Lower leg skin (tissue), 4 donors: ENCODE data around the gene BHLHE41. TPM values are rescaled to one million over a fixed set of nuclear protein-coding genes. Genes with fewer than 3 reads are reported as not detected.

Experiments
- DNase-seq, 2 donors: peaks; one replicate each; pipeline ENCODE4 v3.0.0-alpha.2; 2019; ENCODE audit warnings: low spot score in 2 of 2
- H3K4me3 ChIP-seq: fragments of 200-600 bp; sonication (generic); 2 replicates; pipeline ENCODE4 v1.5.1; 2017; ENCODE audit warnings: mild to moderate bottlenecking, low read depth; ENCODE audit not compliant: poor library complexity, severe bottlenecking
- CTCF ChIP-seq, 3 donors: fragments of 450-650 bp; IDR thresholded peaks; one replicate each; pipeline ENCODE4 v1.5.1; 2016; ENCODE audit warnings: antibody characterized with exemption in 3 of 3, mild to moderate bottlenecking in 3 of 3, moderate library complexity in 2 of 3
- POLR2A ChIP-seq, 2 donors: fragments of 450-650 bp; IDR thresholded peaks; one replicate each; pipeline ENCODE4 v1.6.1; 2016 to 2017; ENCODE audit warnings: antibody characterized with exemption in 2 of 2, mild to moderate bottlenecking in 1 of 2, moderate library complexity in 1 of 2
- WGBS, 2 donors: methylation state at CpG; one replicate each; pipeline ENCODE4 v1.1.5; 2018; 5-methylcytosine and 5-hydroxymethylcytosine counted together
- intact Hi-C: fragments of 100-400 bp; cut with DNase I; formaldehyde crosslinking; loops from one replicate; pipeline ENCODE4 v1.15.0; 2023; ENCODE audit warnings: low total_unique reads
- total RNA-seq, 4 donors: library from RNA; depleted of rRNA; stranded (reverse); fragments of >200 nt; gene quantifications; one replicate each; pipeline ENCODE4 v1.1.0, GENCODE V29; 2016

The BHLHE41 gene
- total RNA-seq, 4 donors from 2014 or later, result 4.9 to 14.5 (median 7.2) TPM

GRCh38 chr12:26162905-26163304, 38.1 kb upstream of the BHLHE41 start:
- WGBS, 2 donors, result 76 to 94% methylated on average over 4 of the region's 4 CpGs
- intact Hi-C loops, result no loop called here
- no peak for DNase-seq

GRCh38 chr12:26162174-26162573, 37.3 kb upstream of the BHLHE41 start:
- H3K4me3 ChIP-seq, result no peak overlapping the region
- 85 to 90% methylated on average over 1 of the region's 1 CpG for whole genome bisulfite sequencing, 2 donors
- no peak for TF ChIP-seq POLR2A (IDR thresholded peaks at IDR 0.05)
- TF ChIP-seq CTCF (IDR thresholded peaks at IDR 0.05), result no peak
- no peak for DNase-seq
- intact Hi-C loops, result no loop called here

More at GRCh38 chr12:26162905-26163304, 38.1 kb upstream of the BHLHE41 start:
- no peak overlapping the region for H3K4me3 ChIP-seq
- TF ChIP-seq POLR2A (IDR thresholded peaks at IDR 0.05) (no peak), CTCF (IDR thresholded peaks at IDR 0.05) (no peak)

- H3K4me3 ChIP-seq, result no peak overlapping the region
- no peak for DNase-seq
- intact Hi-C loops, result no loop called here
- 64 to 65% methylated on average over 3 of the region's 3 CpGs for WGBS, 2 donors
- no peak for TF ChIP-seq POLR2A (IDR thresholded peaks at IDR 0.05)
- no peak for TF ChIP-seq CTCF (IDR thresholded peaks at IDR 0.05)
Observed at GRCh38 chr12:26158078-26158764, 33.4 kb upstream of the BHLHE41 start.

GRCh38 chr12:26157001-26157400, 32.2 kb upstream of the BHLHE41 start:
- no peak for DNase-seq
- H3K4me3 ChIP-seq, result no peak overlapping the region
- TF ChIP-seq POLR2A (IDR thresholded peaks at IDR 0.05) (no peak), CTCF (IDR thresholded peaks at IDR 0.05) (no peak)
- WGBS, 2 donors, result 62 to 64% methylated on average over 3 of the region's 3 CpGs
- intact Hi-C loops, result no loop called here

- no peak for DNase-seq
- TF ChIP-seq CTCF (IDR thresholded peaks at IDR 0.05) (no peak), POLR2A (IDR thresholded peaks at IDR 0.05) (no peak)
- 84 to 86% methylated on average over 17 of the region's 17 CpGs for WGBS, 2 donors
- intact Hi-C loops, result no loop called here
- no peak overlapping the region for H3K4me3 ChIP-seq
Observed at GRCh38 chr12:26156201-26156871, 31.5 kb upstream of the BHLHE41 start.
